Occipital lobe (tissue), 2 donors: ENCODE results near the gene COL19A1. TPM values are rescaled to one million over a fixed set of nuclear protein-coding genes. Genes with fewer than 3 reads are reported as not detected.
A peak's percentile ranks its signal among the peaks of the same experiment; 100 is the strongest.
"Not testable (repeated sequence)": the region's sequence is repeated elsewhere in the genome, so short reads cannot be mapped to it uniquely, and the experiment has no call there.

Experiments used
- DNase-seq: peaks from one replicate; lab custom pipeline; 2025; lab: John Stamatoyannopoulos, UW
- total RNA-seq: library from RNA; depleted of rRNA; stranded (reverse); fragments of >200 nt; gene quantifications from one replicate; pipeline ENCODE4 v1.2.3, GENCODE V29; 2014

Gene COL19A1
- 5.9 TPM for total RNA-seq

DNA sequence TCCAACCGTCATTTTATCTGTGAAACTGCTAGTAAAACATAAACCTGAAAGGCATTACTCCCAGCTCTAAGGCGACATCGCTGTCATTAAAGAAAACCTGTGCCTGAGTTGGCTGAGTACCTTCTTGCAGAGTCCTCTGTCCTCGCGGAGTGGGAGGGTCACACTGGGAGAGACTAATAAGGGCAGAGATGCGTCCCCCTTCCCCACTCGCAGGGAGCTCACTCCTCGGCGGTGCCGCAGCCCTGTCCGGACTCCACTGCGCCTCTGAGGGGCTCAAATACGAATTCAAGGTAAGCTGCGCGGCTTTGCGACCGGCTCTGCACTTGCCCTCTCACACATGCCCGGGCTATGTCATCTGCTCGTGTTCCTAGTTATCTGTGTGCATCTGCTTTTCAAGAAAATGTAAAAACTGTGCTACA is at the start of gene COL19A1:
COL19A1 (plus strand) TSS at position 206 of the 419 bp plus-strand sequence. CDS start 13,012 bp downstream, outside the sequence.
- DNase-seq: peak; percentile 20

DNA sequence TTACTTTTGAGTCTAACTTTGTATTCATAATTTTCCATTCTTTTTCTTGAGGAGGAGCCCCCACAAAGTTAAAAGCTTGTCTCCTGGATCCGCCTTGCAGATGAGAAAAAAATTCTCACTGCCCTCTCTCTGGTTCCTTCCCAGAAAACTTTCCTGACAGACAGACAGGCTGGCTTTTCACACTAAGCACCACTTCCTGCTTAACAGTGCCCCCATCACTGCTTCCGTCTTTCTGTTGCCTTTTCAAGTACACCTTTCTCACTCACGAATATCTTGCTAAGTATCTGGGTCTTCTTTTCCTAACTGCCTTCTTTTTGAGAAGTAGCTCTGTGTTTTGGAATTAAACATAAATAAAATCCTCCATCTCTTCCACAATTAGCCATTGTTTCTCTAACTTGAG is 49.8 kb upstream of the COL19A1 start:
- DNase-seq: no peak

DNA sequence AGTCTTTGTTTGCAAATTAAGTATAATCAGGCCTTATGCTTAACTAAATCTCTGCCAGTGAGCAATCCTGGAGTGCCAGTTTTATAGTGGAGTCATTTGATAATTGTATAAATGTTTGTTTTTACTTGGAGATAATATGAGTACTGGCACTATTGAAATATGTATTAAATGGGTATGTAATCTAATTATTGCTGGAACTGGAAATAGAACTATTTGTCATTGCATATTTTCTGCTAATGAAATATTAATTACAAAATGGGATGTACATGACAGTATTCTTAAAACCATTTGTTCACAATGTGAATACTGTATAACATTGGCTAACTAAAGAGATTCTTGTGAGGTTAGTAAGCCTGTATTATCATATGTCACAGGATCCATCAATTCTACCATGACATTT is 49.0 kb upstream of the COL19A1 start:
- no peak for DNase-seq

DNA sequence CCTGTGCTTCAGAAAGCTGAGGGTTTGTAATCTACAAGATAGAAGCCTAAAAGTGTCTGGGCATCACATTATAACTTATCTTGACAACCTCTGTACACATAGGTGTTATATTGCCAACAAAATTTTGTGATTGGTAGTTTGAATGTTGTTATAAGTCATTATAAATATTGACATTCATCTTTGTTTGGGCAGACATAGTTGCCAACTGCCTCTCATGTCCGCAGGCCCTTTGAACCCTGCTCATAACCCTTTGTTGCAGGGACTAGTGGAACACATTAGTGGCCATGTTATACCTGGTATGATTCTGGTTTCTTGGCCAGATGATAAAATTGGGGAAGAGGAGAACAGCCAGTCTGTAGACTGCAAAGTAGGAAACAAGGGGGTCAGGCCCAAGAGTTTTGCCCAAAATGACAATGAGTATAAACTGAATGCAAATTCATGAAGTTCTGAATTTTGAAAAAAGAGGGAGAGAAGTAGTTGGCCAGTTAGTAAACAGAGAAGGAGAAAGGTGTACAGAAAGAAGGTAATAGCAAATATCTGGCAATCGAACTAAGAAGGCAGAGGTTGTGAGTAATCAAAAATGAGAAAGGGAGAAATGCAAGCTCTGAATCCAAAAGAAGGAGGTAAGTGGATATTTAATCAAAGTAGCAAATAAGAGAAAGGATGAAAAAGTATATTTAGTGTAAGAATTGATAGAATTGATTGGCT is 48.0 kb upstream of the COL19A1 start:
- DNase-seq: no peak

DNA sequence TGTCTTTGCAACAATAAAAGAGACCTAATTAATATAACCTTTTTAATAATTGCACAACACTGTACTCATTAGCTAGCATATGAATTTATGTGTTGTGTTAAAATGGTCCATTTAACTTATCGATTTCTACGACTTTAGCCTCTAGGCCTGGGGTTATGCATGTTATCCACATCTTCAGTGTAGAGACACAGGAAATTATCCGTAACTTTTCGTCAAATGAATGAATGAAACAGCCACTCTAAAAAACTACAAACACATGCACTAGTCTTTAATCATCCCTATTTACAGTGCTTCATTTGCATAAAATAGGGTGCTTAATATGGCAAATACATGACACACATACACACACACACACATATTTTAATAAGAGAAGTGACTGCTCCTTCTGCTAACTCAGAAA is 47.2 kb upstream of the COL19A1 start:
- no peak for DNase-seq

DNA sequence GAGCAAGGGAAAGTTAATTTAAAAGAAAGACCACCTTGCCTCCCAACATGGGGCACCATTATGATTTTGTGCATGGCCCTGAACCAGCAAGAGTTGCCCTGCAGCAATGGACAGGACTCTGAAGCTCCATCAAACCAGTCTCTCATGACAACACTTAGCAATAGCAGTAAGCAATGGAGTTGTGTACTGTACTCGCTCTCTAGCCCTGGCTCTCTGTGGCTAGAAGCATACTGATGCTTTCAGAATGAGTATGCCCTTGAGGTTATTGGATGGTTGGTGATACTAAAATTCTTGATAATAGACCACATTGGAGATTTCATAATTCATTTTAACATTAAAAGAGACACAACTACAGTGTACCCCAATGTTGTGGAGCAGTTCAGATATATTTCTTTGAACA is 46.3 kb upstream of the COL19A1 start:
- no peak for DNase-seq

DNA sequence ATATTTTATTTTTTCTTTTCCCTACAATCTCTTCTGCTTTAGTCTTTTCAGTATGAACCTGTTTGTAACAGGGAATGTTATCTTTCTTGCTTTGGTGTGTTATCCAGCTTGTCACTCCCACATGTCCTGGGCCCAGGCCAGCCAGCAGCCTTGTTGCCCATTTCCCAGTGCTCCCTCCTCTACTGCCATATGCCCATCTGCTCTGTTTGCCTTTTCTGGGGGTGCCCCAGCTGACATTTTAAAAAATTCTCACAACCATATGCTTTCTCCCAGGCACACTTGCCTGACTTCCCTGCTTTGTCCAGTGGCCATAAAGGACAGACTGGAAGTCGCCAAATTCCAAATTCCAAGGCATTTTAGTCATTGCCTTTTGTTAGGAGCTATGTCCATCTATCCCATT is 45.9 kb upstream of the COL19A1 start:
- no peak for DNase-seq

DNA sequence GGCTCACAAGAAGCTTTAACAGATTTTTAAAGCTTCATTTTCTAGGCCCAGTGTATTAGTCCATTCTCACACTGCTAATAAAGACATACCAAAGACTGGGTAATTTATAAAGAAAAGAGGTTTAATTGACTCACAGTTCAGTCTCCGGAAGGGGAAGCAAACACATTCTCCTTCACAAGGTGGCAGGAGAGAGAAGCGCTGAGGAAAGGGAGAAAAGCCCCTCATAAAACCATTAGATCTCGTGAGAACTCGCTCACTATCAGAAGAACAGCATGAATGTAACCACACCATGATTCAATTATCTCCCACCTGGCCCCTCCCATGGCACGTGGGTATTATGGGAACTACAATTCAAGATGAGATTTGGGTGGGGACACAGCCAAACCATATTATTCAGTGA is 42.0 kb upstream of the COL19A1 start:
- DNase-seq: not testable (repeated sequence)

DNA sequence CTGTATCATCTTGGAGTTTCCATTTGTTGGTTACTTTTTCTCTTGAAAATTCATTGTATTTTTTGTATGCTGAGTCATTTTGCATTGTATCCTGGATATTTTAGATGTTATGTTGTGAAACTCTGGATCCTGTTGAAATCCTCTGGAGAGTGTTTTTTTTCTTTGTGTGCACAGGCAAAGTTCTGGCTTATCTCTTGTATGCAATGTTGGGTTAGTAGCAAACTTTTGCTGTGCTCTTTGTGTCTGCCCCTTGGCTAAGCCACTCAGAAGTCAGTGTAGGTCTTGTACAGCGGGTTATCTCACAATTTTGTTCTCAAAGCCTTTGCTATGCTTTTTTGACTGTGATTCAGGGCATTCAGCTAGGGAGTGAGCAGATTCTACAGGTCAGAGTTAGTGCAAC is 40.5 kb upstream of the COL19A1 start:
- DNase-seq: no peak

DNA sequence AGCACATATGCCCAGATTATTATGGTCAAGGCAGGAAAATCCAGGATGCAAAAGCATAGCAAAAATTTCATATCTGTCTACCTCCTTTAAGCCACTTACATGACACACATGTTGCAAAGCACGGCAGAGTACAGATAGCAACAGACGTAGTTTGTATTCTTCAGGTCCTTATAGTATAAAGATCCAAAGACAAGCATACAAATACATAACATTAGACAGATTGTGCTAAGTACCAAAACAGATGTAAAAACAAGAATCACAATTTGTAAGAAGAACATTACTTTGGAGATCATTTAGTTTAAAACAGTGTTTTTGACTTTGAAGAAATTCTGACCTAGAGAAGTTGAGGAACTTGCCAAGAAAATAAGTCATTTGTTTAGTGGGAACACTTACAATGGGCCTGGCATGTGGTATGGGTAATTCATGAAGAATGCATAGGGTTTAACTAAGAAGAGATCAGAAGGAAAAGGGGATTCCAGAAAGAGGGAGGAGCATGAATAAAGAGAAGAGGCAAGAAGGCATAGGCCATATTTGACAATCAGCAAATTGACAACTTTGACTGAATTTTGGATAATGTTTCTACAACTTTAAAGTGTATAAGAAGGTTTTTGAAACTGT is 39.0 kb upstream of the COL19A1 start:
- DNase-seq: no peak

DNA sequence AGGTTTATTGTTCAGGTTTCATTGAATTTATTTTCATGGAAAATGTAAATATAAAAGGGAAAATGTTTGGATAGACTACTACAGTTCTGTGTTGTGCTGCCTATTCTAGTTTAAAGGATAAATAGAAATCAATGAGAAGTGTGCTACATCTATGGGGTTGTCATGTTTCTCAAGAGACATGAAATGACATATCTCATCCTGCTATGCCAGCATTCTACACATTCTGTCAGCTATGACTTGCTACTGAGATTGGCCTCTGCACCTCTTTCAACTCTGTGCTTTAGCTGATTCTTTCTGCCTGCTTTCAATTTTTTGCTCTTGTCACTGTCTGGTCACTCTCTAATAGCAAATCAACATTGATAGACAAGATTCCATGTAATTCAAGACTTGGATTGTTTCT is 33.8 kb upstream of the COL19A1 start:
- DNase-seq: no peak

DNA sequence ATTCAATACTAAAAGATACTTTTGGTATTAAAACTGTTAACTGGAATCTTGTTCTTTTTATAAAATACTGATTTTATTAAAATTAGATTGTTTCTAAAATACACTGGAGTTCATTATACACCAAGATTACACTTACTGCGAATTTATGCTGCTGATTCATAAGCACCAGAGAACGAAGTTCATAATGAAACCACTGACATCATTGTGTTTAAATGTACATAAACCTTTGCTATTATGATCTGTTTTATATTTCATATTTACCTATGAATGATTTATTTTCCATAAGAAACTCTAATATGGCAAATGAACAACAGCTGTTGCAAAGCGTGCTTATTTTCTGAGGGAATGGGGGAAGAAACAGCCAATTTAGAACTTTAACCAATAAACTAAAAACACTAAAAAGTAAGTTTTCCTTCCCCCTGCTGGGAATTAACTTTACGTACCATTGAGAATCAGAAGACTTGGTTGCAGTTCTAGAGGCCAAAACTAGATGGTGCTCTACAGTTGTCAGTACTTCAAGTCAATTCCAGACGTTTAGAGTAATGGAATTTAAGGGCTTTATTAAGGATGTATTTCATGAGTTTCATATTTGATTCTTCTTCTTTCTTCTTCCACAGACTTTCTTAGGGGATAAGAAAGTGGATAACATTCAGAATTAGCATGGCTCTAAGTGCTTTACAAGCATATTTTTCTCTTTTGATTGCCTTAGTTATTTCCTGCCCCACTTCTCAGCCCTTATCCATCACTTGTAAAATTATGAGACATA is 30.8 kb upstream of the COL19A1 start:
- no peak for DNase-seq

DNA sequence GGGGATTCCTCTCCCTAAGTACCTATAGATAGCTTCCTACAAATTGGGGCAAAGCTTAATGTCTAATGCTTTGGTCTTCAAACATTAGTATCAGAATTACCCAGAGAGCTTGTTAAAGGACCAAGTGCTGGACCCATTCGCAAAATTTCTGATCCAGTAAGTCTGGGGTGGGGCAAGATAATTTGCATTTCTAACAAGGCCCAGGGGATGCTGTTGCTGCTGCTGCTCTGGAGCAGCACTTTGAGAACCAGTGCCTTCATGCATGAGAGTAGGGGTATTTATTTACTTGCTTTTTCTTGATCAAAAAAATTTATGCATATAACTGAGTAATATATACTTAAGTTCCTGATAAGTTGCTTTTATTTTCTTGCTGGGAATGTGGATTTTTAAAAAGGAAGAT is 24.5 kb upstream of the COL19A1 start:
- DNase-seq: no peak

DNA sequence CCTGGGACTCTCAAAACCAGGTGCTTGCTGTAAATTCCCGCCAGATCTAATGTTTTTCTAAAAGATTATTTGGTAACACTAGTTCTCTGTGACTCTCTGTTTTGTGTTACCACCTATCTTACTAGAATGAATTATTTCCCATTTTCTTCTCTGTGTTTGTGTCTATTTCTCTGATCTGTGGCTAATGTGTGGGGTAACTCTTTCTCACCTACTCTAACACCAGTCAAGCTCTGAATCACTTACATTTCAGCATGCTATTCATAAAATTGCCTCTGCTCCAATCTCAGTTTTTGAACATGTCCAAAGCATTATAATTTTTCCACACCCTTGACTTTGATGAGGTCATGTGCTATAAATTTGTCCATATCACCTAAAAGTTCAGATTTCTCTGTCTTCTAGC is 23.2 kb upstream of the COL19A1 start:
- DNase-seq: no peak

DNA sequence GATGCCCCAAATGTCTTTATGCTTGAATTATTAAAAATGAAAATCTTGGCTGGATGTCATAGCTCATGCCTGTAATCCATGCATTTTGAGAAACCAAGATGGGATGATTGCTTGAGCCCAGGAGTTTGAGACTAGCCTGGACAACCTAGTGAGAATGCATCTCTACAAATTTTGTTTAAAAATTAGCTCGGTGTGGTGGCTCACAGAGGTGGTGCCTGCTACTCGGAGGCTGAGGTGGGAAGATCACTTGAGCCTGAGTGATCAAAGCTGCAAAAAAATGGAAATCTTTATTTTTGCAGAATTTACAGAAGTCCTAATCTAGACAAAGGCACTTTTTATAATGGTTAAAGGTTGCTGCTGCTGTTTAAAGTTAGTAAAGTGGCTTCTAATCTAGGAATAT is 20.0 kb upstream of the COL19A1 start:
- no peak for DNase-seq

DNA sequence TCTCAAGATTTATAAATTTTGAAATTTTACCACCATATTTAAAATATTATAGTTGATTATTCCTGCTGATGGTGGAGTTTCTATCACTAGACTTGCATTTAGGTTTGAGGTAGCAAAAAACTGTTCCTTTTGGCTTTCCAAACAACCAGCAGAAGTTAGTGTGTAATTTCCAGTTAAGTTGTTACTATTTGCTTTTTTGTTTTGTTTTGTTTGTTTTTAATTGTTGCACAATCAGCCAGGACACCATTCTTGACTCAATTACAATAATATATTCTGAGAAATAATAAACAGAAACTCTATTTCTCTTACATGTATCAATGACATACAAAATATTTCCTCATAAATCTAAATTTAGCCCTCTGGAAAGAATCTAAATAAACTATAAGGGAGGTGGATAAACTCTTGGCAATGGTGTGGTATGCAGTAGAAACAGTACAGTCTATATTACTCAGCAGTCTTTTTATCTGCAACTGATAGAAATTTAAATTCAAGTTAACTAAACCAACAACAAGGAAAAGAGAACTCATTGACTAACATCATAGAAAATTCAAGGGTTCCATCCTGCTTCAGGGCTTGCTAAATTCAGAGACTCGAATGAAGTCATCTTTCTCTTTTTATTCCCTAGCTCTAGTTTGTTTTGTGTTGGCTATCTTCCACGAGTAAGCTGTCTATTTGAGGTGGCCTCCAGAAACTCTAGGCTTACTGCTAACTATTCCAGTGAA is 19.4 kb upstream of the COL19A1 start:
- DNase-seq: no peak

DNA sequence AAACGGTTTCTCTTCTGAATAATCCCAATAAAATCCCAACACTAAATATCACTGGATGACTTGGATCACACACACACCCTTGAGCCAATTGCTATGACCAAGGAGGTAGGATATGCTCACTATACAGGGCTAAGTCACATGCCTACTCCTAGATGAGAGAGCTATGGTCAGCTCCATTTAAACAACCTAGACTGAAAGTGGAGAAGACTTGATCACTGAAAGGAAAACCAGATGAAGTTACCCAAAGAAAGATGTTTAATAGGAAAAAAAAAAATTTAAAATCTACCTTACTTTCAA is 18.9 kb upstream of the COL19A1 start:
- no peak for DNase-seq

DNA sequence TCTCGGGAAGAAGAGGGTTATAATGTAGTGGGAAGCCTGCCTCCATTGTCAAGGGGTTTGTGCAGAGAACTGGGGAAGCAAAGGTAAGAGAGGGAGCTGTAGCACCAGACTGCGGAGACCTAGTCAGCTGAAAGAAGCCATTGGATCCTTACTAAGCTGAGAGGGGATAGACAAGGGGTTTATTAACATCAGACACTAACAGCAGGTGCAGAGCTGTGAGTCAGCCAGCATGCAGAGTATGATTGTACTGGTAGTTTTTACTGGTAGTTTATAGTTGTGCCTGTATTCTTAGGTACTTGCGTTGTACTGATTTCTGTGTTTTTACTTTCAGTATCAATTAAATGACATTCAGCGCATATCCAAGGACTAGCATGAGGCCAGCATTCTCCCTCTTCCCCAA is 17.8 kb upstream of the COL19A1 start:
- DNase-seq: no peak

DNA sequence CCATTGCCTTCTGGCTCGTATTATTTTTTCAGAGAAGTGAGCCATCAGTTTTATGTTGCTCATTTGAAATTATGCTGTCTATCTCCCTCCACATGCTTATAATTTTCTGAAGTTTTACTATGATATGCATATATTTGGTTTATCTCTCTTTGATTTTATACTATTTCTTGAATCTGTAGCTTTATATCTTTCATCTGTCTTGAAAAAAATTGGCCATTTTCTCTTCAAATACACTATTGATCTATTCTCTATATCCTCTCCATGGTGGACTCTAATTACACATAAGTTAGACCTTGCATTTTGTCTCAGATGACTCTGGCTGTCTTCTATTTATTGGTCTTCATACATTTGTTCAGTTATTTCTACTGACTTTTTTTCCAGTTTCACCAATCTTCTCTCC is 13.7 kb upstream of the COL19A1 start:
- no peak for DNase-seq

DNA sequence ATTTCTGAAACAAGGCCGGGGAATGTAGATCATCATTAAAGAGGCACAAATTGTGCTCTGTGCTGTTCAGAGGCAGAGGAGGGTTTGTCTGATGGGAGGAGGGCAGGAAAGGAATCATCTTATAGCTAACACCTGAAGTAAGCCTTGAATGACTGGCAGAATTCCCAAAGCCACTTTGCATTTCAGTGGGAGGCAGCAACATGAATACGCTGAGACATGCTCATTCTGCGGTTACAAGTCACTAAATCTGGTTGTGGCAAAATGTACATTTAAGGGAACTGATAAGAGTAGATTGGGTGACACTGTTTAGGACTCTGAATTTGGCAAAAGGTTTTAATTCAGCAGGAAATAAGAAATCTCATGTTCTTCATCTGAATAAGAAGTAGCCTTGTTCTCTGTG is 4.4 kb upstream of the COL19A1 start:
- DNase-seq: no peak

DNA sequence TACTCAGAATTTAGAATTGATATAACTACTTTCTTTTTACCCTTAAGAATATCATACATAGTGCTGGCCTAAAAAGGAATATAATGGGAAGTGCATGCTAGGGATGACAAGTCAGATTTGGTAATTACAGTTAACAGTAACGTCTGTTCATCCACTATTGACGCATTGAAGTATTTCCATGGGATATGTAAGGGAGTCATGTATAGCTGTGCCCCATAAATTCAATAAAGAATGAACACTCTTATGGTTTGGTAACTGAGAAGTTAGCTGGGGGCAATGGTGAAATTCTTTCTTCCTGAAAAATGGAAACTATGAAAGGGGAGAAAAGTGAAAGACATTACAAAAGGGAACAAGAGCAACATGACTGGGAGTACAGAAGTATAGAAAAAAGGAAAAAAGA is 2.6 kb upstream of the COL19A1 start:
- DNase-seq: no peak

DNA sequence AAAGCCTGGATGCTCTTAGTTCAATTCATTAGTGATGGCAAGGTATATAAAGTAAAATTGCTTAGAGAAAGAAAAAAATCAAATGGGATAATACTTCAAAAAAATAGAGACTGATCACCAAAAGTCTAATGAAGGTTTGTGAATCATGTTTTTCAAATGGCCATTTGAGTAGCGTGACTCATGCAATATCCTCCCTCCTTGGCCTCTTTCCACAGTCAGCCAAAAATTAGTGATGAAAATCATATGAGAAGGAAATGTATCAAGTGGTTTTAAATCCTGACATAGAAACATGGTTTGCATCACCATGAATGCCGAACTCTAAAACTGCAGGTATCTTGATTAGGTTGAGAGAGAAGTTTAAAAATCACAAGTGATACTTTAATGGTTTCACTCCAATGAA is 1.2 kb upstream of the COL19A1 start:
- no peak for DNase-seq
